GM19351 (cell line): ENCODE measurements around the gene TCF20.
A peak's percentile ranks its signal among the peaks of the same experiment; 100 is the strongest.

ENCODE experiments used
- ATAC-seq: cut with Tn5 transposase; IDR thresholded peaks from one replicate; pipeline ENCODE4 v1.9.1; 2021; ENCODE audit warnings: mild to moderate bottlenecking, moderate library complexity; ENCODE audit not compliant: unreplicated experiment

Gene TCF20

DNA sequence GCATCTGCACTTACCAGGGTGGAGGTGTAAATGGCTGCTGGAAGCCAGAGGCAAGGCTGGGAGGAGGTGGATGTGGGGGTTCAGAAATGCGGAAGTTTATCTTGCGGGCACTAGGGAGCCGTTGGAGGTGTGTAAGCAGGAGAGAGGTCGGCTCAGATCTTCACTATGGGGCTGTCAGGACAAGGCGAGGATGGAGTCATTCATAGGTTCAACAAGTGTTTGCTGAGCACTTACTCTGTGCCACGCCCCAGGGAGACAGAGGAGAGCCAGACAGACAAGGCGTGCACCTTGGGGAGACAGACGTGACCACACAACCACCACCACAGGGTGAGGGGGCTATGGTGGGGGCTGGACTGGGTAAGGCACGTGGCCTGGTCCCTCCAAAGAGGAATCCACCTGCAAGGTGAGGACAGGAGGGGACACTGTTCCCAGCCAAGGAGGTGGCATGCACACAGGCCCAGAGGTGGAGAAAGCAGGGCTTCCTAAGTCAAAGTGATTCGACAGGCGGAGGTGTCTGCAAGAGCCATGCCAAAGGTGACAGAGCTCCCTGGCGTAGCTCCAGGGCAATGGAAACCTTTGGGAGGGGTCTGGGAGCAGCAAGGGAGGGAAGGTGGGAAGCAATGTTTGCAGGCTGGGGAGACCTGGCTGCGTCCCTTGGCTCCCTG lies 30.8 kb upstream of the TCF20 start:
- no peak for ATAC-seq

DNA sequence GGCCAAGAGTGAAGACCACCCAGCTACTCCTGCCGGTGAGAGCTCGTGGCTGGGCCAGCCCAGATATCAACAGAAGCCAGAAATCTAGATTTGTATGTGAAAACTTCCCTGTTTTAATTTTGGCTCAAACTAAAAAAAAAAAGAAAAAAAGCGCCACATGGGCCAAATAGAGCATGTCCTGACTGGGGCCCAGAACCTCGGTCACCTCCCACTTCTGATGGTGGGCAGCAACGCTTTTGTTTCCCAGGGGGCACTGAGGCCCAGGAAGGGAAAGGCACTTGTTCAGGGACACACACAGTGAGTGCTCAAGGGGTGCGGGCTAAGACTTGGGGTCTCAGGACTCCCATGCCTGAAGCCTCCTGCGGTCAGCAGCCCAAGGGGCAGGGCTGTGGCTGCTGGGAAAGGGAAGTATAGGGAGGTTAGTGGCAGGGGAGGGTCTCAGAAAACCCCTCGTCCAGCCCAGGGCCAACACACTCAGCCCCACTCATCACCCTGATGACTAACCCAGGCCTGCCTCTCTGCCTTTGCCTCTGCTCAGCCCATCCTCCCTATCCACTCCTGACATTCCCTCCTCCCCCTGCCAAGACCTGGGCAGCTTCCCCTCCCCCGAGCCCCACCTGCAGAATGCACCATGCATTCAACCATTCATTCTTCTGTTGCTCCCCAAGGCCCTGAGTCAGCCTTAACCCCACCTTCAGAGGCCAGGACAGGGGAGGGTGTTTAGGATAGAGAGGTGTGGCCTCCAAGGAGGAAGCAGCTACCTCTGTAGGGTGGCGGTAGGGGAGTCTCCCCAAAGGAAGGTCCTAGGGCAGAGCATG lies 30.0 kb upstream of the TCF20 start:
- ATAC-seq: peak; percentile 51

DNA sequence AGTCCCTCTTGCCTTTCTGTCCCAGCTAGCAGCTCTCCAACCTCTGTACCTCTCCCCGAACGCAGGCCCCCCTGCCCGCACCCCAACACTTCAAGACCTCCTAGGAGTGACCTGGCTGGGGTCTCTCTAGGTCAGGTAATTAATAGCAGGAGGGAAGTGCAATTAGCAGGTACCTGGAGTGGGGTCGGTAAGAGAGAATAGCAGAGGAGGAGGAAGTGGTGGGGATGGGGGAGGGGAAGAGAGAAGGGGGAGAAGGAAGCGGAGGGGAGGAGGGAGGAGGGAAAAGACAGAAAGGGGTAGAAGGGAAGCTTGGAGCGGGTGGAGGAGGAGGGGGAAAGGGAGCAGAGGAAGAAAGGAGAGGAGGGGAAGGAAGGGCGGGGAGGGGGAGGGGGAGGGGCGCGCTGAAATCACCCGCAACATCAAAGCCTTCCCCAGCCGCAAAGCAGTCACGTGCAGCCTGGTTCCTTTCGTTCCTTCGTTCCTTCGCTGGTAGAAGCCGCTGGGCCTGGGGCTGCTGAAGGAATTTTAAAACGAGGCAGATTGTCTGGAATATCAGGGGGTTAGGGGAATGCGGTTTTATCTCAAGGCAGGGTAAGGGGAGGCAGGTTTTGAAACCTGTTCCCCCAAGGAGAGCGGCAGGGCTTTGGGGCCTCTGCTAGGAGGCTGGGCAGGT lies 29.3 kb upstream of the TCF20 start:
- ATAC-seq: no peak

DNA sequence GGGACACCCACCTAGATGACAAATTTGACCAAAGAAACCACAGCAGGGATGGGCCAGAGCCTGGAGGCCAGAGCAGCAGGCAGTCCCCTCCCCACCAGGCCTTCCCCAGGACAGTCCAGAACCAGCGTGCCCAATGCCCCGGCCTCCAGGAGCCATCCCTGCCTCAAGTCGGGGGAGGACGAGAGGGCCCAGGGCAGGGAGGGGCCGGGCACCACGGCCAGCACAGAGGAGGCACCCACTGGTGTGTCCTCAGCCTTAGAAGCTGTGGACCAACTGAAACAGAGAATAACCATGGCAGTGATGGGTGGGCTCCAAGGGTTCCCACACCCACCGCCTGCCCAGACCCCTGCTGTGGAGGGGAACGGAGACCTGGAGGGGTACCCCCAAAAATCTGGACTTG lies 28.3 kb upstream of the TCF20 start:
- no peak for ATAC-seq

DNA sequence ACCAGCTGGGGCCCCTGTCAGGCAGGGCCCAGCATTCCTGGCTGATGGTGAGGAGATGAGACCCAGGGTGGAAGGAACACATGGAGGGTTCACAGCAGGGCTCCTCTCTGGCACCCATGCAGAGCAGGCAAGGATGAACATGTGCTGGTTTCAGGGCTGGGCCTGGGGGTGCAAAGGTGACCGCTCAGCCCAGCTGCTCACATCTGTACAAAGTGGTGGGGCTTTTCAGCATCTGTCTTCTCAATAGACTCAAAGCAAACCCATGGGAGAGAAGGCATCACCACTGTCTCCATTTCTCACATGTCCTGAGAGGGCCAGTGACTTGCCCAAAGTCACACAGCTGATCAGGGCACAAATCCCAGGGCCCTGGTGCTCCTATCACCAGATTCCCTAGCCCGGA lies 27.3 kb upstream of the TCF20 start:
- no peak for ATAC-seq

DNA sequence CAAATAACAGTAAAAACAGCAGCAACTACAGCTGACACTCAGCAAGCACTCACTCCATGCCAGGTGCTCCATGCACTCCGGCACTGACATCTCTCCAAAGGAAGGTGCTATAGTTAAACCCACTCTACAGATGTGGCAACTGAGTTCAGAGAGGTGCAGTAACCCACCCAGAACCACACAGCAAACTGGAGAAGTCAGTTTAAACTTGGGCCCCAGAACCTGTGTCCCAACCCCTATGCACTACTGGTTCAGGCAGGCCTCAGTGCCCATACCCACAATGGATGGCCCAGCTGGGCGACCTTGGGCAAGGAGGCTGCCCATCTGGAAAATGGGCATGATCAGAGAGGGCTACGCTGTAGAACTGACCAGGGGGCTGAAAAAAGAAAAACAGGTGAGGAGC lies 26.4 kb upstream of the TCF20 start:
- no peak for ATAC-seq

DNA sequence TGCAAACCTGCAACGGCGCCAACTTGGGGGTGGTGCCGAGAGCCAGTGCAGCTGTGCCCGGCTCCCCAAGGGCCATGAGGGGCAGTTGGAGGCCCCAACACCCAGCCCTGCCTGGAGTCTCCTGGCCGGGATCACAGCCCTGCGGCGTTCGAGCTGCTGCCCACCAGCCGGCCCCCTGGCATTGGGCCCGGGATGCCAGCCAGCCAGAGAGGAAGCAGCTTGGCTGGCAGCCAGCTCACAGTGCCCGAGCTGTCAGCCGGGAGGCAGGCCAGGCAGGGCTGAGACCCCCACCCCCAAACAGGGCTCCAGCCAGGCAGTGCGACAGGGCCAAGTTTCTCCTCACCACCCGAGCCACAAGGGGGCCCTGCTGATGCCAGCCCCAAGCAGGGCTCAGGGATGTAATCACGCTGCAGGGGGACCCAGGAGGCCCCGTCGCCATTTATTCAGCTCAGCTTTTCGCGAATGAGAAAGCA lies 26.0 kb upstream of the TCF20 start:
- no peak for ATAC-seq

DNA sequence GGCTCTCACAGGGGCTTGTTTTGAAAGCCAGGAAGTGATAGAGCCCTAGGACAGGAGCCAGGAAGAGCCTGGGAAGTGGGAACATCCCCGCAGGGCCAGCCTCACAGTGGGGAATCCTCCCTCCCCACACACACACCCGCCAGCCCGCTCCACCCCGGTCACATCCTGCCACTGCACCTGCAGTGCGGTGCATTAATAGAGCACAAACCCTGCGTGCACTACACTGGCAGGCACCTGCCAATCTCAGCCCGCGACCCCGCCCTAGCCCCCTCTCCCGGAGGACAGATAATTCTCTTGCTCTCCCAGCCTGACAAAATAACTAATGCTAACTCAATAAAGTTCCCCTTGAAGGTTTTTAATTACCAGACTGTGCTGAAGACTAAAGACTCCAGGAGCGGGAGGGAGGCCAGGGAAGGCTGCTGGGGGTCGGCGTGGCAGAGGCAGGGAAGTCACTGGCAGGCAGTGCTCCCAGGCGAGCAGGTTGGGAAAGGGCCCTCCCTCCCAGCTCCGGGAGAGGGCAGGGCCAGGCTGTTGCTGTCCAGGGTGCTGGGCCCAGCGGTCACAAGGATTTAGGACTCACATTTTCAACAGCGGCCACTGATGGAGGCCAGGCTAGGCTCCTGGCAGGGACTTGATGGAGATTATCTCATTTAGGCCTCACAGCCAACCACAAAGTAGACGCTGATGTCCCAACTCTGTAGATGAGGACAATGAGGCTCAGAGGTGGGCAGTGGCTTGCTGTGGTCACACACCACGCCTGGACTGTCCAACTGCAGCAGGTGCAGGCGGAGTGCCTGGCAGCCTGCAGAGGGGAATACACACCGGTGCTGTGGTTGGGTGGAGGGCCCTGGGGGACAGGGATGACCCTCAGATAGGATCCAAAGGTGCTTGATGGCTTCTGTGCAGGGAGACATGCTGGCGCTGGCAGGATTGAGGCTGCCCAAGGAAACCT lies 23.9 kb upstream of the TCF20 start:
- ATAC-seq: no peak

DNA sequence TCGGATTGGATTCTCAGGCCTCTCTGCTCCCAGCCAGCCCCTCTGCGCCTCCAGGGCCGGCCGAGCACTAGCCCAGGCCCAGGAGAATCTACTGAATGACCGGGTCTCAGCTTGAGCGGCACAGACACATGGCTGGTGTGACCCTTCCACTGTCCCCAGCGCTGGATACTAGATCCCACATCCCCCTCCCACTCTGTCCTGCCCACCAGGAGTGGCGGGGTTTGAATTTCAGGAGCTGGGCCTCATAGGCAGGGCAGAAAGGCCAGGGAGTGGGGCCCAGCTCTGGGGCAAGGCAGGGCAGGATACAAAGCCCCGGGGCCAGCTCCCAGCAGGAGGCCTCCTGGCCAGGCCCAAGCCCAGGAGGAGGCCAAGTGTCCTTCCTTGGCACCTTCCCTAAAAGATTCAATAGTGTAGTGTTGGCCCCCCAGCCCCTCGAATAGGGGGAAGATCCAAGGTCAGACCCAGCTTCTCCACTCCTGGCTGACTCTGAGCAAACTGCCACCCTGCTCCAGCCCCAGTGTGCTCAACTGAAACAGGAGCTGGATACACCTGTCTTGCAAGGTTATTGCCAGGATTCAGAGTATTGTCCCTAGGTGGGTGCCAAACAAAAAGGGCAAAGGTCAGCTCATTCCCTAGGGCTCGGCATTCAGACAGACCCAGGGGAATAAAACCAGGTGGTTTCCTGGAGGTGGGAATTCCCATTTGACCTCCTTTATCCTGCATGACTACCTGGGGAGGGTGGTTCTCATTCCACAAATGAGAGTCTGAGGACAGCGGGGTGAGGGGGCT lies 22.5 kb upstream of the TCF20 start:
- ATAC-seq: no peak

DNA sequence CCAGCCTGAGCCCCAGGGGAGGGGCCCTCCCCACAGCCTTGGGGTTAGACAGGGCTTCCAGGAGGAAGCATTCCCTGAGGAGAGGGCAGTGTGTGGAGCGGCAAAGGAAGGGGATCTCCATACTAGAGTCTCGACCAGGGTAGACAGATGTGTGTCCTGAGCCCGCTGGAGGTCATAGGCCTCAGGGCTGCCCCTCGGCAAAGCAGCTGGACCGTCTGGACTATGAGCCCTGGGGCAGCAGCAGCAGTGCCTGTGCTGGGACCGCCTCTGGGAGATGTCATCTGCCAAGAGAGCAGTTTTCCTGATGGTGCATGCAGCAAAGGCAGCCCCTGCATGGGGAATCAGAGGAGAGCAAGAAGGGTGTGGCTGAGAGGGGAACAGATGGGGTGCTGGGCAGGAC lies 20.8 kb upstream of the TCF20 start:
- ATAC-seq: no peak

DNA sequence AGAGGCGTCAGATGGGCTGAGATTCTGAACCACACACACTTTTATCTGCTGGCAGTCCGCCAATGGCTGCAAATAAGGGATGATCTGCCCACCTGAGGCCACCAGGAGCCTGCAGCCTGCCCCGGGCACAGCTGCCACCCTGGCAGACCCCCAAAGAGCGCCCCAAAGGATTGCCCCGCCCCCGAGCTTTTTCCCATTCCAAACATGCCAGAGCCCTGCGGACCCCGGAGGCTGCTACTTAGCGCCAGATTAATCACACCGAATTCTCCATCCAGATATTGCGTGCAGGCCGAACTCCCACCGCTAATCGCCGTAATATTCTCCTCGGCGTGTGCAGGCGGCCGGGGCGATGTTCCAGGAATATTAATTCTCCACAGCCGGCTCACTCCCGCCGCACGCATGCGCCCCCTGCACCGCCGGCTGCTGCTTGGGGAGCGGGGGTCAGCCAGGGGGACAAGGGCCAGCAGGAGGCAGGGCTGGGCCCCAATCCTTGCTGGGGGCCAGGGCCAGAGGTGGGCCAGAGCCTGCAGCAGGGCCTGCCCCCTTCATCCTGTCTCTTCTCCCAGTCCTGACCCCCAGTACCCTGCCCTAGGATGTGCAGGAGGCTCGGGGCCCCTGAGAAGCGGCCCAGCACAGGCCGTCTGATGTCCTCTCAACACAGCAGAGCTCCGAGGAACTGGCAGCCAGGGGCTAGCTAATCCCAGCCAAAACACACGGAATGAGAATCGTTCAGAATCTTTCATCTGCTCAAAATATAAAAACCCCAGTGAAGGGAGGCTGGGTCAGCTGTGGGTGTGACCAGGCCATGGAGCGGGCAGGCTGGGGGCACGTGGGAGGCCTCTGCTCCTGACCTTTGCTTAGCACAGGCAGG lies 19.5 kb upstream of the TCF20 start:
- ATAC-seq: no peak

DNA sequence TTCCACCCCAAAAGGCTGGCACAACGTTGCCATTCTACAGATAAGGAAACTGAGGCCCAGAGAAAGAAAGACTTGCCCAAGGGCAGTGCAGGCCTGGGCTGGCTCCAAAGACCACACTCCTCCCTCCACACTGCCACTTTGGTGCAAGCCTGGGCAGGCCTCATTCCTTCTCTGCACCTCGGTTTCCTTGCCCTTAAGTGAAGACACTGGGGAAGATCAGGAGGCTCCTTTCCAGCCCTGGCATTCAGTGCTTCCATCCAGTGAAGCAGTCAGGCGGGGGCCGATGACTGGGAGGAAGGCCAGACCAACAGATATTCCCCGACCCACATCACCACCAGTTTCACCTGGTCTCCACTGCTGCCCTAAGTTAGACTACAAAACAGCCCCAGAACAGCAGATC lies 18.3 kb upstream of the TCF20 start:
- ATAC-seq: no peak

DNA sequence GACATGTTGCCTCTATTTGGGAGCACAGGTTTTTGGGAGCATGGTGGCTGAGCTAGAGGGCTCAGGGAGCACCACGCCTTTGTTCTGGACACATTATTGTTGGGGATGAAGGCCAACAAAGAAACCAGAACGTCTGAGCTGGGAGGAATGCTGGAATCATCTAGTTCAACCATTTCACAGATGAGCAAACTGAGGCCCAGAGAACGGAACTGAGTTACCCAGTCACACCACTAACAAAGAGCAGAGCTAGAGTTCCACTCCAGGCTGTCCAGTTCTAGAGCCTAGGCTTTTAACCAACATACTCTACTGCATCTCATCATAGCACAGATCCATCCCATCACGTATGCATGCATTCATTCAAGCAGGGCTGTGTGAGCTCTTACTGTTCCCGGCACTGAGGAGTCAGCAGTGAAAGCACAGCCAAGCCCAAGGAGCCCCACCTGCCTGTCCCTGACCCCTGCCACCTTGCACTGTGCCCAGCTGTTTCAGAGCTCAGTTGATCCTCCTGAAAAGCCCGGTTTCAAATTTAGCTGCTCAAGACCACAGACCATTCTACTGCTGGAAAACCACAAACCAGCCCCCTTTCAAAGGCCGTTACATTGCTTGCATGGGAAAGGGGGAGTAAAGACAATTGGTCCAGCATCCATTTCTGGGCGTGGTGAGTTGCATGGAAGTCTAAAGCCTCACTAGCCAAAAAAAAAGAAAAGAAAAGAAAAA lies 16.9 kb upstream of the TCF20 start:
- no peak for ATAC-seq

DNA sequence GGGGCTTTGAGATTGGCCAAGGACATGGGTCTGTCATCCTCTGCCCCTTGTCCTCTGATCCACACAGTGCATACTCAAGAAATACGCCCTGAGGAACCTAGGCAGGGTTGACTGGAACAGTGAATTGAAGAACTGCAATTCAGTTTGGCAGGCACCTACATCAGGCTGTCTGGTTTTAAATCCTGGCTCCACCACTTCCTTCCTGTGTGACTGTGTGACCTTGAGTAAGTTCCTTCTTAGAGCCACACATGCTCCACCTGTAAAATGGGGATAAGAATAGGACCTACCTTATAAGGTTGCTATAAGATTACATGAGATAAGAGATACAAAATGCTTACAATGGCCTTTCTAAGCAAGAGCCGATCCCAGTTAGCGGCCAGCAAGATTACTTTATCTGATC lies 15.8 kb upstream of the TCF20 start:
- ATAC-seq: no peak

DNA sequence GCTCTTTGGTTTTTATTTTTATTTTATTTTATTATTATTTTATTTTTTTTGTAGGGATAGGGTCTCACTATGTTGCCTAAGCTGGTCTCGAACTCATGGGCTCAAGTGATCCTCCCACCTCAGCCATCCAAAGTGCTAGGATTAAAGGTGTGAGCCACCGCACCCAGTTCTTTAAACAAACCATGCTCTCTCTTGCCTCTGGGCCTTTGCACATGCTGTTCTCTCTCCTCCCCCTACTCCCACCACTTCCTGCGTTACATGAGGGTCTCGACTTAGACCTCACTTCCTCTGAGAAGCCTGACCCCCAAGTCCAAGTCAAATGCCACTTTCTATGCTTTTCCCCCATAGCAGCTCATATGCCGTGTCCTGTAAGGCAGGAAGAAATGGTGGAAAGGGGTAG lies 15.2 kb upstream of the TCF20 start:
- ATAC-seq: no peak

DNA sequence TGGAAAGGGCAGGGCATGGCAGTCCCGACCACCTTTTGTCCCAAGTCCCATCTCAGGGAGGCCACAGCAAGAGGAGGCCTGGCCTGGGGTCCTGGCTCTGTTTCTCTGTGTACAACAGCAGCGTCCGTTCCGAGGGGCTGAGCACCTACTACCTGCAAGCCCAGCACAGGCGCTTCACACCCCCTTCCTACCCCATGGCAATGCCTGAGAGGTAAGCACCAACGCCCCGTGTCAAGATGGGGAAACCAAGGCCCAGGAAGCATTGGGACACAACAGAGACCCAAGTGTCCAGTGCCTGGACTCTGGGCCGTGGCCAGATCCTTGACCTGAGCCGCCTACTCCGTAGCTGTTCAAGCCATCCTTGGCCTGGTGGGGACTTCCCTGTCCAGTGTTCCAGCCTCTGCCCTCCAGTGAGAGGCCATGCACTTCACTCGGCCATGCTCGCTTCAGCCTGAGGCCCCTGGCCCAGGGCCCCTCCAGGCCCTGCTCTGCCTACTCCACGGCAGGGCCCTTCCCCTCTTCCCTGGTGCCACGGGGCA lies 14.3 kb upstream of the TCF20 start:
- ATAC-seq: no peak

DNA sequence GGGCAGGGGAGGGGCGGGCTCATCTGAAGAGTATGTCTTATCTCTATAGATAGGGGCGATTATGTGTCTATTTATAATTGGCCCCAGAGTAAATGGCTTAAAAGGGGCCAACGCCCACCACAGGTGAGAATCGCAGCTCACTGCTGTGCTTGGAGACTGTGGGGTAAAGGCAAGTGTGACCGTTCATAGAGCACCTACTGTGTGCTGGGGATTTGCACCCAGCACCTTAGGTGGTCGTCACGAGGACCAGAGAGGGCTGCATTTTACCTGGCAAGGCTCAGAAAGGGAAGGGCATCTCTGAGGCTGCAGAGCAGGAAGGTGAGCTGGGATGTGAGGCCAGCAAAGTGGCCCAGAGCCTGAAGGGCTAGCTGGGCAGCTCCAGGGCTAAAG lies 13.7 kb upstream of the TCF20 start:
- ATAC-seq: no peak
